GM21447 (cell line): ENCODE measurements around the gene FRMD4A.
"Not testable (repeated sequence)": the region's sequence is repeated elsewhere in the genome, so short reads cannot be mapped to it uniquely, and the experiment has no call there.

Experiments used
- ATAC-seq: cut with Tn5 transposase; IDR thresholded peaks from one replicate; pipeline ENCODE4 v1.9.1; 2021; ENCODE audit not compliant: unreplicated experiment

Gene FRMD4A

GRCh38 chr10:13957856-13958255, 372.9 kb downstream of the FRMD4A start:
- no peak for ATAC-seq

GRCh38 chr10:13956826-13957225, 373.9 kb downstream of the FRMD4A start:
- ATAC-seq, result no peak

GRCh38 chr10:13955409-13956068, 375.2 kb downstream of the FRMD4A start:
- no peak for ATAC-seq

- not testable (repeated sequence) for ATAC-seq
Observed at GRCh38 chr10:13954195-13954594, 376.5 kb downstream of the FRMD4A start.

- no peak for ATAC-seq
Observed at GRCh38 chr10:13953371-13953770, 377.4 kb downstream of the FRMD4A start.

GRCh38 chr10:13950543-13950939, 380.2 kb downstream of the FRMD4A start:
- no peak for ATAC-seq

GRCh38 chr10:13949844-13950542, 380.7 kb downstream of the FRMD4A start:
- ATAC-seq, result no peak

GRCh38 chr10:13946209-13946460, 384.6 kb downstream of the FRMD4A start:
- no peak for ATAC-seq

- ATAC-seq, result no peak
Observed at GRCh38 chr10:13945390-13946208, 385.1 kb downstream of the FRMD4A start.

GRCh38 chr10:13944823-13945222, 385.9 kb downstream of the FRMD4A start:
- ATAC-seq, result no peak

GRCh38 chr10:13943735-13944398, 386.9 kb downstream of the FRMD4A start:
- no peak for ATAC-seq

GRCh38 chr10:13942035-13942434, 388.7 kb downstream of the FRMD4A start:
- no peak for ATAC-seq

GRCh38 chr10:13939391-13939790, 391.3 kb downstream of the FRMD4A start:
- ATAC-seq, result no peak

GRCh38 chr10:13938950-13939349, 391.8 kb downstream of the FRMD4A start:
- no peak for ATAC-seq

- no peak for ATAC-seq
Observed at GRCh38 chr10:13936826-13937225, 393.9 kb downstream of the FRMD4A start.

GRCh38 chr10:13930120-13930519, 400.6 kb downstream of the FRMD4A start:
- ATAC-seq, result no peak

- no peak for ATAC-seq
Observed at GRCh38 chr10:13928451-13928850, 402.3 kb downstream of the FRMD4A start.

GRCh38 chr10:13925971-13926780, 404.5 kb downstream of the FRMD4A start:
- no peak for ATAC-seq

GRCh38 chr10:13924040-13924725, 406.5 kb downstream of the FRMD4A start:
- ATAC-seq, result no peak

GRCh38 chr10:13922586-13922985, 408.1 kb downstream of the FRMD4A start:
- no peak for ATAC-seq
